Natural killer cell treated with Interleukin-12 subunit alpha and Interleukin-12 subunit beta and Interleukin-15 and Interleukin-18, amount 100 ng/mL, for 72 hours (primary cell): ENCODE measurements around the gene EDC3. TPM values are rescaled to one million over a fixed set of nuclear protein-coding genes. Genes with fewer than 3 reads are reported as not detected.
"Not testable (repeated sequence)": the region's sequence is repeated elsewhere in the genome, so short reads cannot be mapped to it uniquely, and the experiment has no call there.

ENCODE experiments used
- ATAC-seq, 2 donors: fragments of 150-1000 bp; cut with Tn5 transposase in 1 of 2; sonication (Bioruptor Pico), chemical (Tn5 transposase) in 1 of 2; 2 replicates each; pipeline ENCODE4 v1.10.0; 2021
- DNase-seq: peaks from one replicate; pipeline ENCODE4 v3.0.0; 2022; ENCODE audit warnings: low spot score
- H3K27ac Mint-ChIP-seq, 2 donors: 1 replicate in 1 of 2; 2 replicates in 1 of 2; pipeline ENCODE4 v1.8.0; 2022; ENCODE audit warnings: mixed read lengths in 2 of 2, mild to moderate bottlenecking in 1 of 2, moderate library complexity in 1 of 2
- H3K27me3 Mint-ChIP-seq, 2 donors: 1 replicate in 1 of 2; 2 replicates in 1 of 2; pipeline ENCODE4 v1.8.0; 2022; ENCODE audit warnings: mixed read lengths in 2 of 2
- H3K36me3 Mint-ChIP-seq: one replicate; pipeline ENCODE4 v1.8.0; 2022; ENCODE audit warnings: mixed read lengths
- H3K4me1 Mint-ChIP-seq, 2 donors: 1 replicate in 1 of 2; 2 replicates in 1 of 2; pipeline ENCODE4 v1.8.0; 2022; ENCODE audit warnings: low read depth in 2 of 2, mixed read lengths in 2 of 2, mild to moderate bottlenecking in 1 of 2
- H3K4me3 Mint-ChIP-seq: one replicate; pipeline ENCODE4 v1.8.0; 2022; ENCODE audit warnings: mixed read lengths
- H3K9me3 Mint-ChIP-seq: 2 replicates; pipeline ENCODE4 v1.8.0; 2022; ENCODE audit warnings: mixed read lengths
- total RNA-seq, 2 donors: library from RNA; stranded (reverse); gene quantifications; one replicate each; pipeline ENCODE4 v1.2.3, GENCODE V29; 2022

Gene EDC3
- total RNA-seq, 2 donors from 2014 or later: 69.4 to 73.0 TPM

DNA sequence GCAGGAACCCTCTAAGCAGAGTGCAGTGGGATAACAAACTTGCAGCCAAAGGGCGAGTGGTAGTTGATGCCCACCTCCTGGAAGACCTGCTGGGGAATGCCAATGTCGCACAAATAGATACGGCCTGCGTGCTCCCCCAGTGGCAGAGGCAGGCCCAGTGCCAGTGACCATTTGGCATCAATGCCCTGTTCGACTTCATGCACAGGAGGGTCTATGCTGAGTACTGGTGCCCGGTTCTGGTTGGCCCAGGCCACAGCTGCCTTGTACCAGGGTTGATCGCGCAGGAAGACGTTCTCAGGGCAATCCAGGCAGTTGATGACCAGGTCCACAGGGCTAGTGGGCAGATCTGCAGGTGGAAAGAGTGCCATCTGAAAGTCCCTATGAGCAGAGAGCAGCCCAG, 63.2 kb downstream of the EDC3 start:
- peaks cover 6% of the 10 kb centered on the region for H3K36me3 Mint-ChIP-seq
- no peaks in the 10 kb centered on the region for H3K9me3 Mint-ChIP-seq
- ATAC-seq (no peak), DNase-seq (peak; percentile 40)
- H3K4me3 Mint-ChIP-seq: no peak overlapping the region
- no peak overlapping the region for H3K27ac Mint-ChIP-seq
- peaks cover 6 to 23% of the 10 kb centered on the region in 2 donors for H3K4me1 Mint-ChIP-seq
- no peaks in the 10 kb centered on the region for H3K27me3 Mint-ChIP-seq

DNA sequence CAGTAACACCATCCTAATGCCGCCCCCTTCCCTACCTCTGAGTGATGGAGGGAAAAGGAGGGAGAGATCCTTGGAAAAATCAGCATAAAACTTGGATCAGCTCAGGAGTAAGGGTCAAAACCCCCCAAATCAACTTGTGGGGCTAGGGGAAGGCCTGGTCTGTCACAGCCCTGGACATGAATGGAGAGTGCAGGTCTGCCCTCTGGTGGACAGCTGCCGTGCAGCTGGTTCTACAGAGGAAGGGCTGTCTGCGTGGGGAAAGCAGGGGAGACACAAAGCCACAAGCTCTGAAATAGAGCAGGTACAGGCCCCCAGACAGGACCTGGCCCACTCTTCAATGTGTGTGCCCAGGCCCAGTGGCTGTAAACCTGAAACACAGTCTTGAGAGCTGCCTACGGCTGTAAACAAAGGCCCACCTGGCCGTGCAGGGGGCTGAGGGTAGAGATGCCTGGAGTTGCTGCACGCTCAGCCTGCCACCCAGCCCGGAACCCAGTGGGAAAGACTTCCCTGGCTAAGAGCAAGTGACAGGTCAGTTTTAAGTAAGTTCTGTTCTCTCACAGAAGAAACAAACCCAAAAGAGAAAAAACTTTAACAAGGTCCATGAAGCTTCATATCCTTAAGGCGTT, 63.8 kb downstream of the EDC3 start:
- no peaks in the 10 kb centered on the region for H3K27me3 Mint-ChIP-seq
- H3K27ac Mint-ChIP-seq: peak overlapping the region in 1 of 2 donors; percentile 28
- ATAC-seq: peak; percentile 65 to 66
- no peaks in the 10 kb centered on the region for H3K9me3 Mint-ChIP-seq
- H3K4me1 Mint-ChIP-seq: peaks cover 6 to 23% of the 10 kb centered on the region in 2 donors
- no peak overlapping the region for H3K4me3 Mint-ChIP-seq
- DNase-seq: peak; percentile 59
- H3K36me3 Mint-ChIP-seq: peaks cover 6% of the 10 kb centered on the region

DNA sequence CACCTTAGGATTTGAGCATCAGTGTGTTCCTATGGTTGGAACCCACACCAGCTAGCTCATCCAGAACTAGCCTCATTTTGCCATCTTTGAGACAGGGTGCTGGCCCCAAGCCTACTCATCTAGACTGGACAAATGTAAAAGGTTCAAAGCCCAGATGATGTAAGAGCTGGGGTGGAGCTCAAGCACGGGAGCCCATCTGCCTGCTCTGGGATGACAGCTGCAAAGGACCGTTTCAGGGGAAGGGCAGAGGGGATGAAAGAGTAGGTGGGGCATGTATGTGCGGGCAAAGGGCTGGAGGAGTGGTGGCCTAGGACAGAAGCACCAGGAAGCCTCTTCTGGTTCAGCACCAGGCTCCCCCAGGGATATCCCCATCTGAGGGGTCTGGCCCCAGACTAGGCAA, 64.4 kb downstream of the EDC3 start:
- H3K27me3 Mint-ChIP-seq: no peaks in the 10 kb centered on the region
- H3K27ac Mint-ChIP-seq: peak overlapping the region in 1 of 2 donors; percentile 28
- H3K36me3 Mint-ChIP-seq: peaks cover 6% of the 10 kb centered on the region

DNA sequence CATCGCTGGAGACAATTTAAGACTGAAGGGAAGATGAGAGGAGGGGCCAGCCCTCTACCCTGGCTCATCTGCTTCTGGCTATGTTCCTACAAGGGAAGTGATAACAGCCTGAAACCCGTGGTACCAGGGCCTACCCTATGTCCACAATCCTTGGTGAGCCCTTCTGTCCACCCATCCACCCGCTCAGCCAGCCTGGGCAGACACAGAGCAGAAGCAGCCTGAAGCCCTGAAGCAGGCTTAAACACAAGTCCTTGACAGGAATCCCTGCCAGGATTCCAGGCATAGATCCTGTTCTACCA, 64.8 kb downstream of the EDC3 start:
- no peaks in the 10 kb centered on the region for H3K9me3 Mint-ChIP-seq
- ATAC-seq (no peak), DNase-seq (no peak)
- H3K36me3 Mint-ChIP-seq: peaks cover 3% of the 10 kb centered on the region
- no peaks in the 10 kb centered on the region for H3K27me3 Mint-ChIP-seq
- H3K4me3 Mint-ChIP-seq: no peak overlapping the region
- peaks cover 4 to 17% of the 10 kb centered on the region in 2 donors for H3K4me1 Mint-ChIP-seq
- H3K27ac Mint-ChIP-seq: no peak overlapping the region

More for the DNA sequence above, 64.4 kb downstream of the EDC3 start:
- ATAC-seq (no peak), DNase-seq (peak; percentile 47)
- Mint-ChIP-seq H3K4me3 (no peak overlapping the region), H3K9me3 (no peaks in the 10 kb centered on the region), H3K4me1 (peaks cover 6 to 19% of the 10 kb centered on the region in 2 donors)

DNA sequence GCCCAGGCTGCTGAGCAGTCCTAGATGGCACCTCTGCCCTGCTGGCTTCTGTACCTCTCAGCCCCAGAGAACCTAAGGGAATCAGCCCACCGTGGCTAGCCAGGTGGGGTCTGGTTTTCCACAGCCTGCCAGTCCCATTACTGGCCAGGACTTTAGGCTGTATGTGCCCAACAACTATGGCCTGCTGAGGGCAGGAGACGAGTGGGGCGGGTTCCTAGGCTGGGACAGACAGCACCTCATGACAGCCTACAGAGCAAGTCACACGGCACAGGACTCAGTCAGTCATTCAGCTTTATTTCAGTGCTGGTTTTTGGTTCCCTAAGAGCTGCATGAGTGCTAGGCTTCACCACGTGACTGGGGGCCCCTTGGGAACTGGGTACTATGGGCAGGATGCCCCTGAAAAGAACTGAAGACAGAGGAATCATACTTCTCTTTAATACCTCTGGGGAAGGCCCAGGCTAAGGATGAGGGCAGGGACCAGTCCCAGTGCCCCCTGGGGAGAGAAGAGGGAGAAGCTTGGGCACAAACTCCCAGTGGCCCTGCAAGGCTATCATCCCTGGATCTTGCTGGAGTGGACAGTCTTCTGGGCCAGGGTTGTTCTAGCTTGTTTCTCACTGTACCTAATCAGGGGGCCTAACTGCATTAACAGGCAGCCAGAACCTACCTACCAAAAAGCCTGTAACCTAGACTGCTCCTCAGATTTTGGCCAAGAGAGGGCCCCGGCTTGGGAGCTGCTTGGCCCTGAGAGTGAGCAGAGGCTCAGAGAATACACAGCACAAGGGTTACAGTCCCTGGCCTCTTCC, 65.3 kb downstream of the EDC3 start:
- peaks cover 0 to 17% of the 10 kb centered on the region in 2 donors for H3K4me1 Mint-ChIP-seq
- no peak overlapping the region for H3K4me3 Mint-ChIP-seq
- no peaks in the 10 kb centered on the region for H3K27me3 Mint-ChIP-seq
- H3K27ac Mint-ChIP-seq: no peak overlapping the region
- peak; percentile 39 for DNase-seq
- no peak for ATAC-seq
- H3K36me3 Mint-ChIP-seq: no peaks in the 10 kb centered on the region
- H3K9me3 Mint-ChIP-seq: no peaks in the 10 kb centered on the region

DNA sequence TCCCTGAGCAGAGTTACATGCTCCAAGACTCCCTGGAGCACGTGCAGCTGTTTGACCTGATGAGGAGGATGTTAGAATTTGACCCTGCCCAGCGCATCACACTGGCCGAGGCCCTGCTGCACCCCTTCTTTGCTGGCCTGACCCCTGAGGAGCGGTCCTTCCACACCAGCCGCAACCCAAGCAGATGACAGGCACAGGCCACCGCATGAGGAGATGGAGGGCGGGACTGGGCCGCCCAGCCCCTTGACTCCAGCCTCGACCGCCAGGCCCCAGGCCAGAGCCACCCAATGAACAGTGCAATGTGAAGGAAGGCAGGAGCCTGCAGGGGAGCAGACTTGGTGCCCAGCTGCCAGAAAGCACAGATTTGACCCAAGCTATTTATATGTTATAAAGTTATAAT, 66.1 kb downstream of the EDC3 start:
- H3K27ac Mint-ChIP-seq, H3K4me3 Mint-ChIP-seq: not testable (repeated sequence)

DNA sequence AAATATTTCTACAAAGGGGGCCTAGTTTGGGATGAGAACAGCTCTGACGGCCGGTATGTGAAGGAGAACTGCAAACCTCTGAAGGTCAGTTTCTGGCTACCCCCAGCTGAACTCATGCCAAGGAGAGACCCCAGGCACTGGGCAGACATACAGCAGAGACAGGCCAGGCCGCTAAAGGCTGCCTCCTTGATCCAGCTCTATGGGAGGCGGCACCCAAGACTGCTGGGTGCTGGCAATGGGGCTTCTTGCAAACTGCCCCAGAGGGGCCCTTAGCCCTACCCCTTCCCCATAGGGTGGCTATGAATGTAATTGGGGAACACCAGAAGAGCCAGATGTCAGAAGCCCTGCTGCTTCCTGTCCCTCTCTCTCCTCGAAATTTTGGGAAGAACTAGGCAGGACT, 66.9 kb downstream of the EDC3 start:
- Mint-ChIP-seq H3K4me1 (peaks cover 0 to 13% of the 10 kb centered on the region in 2 donors), H3K27ac (peak overlapping the region in 1 of 2 donors; percentile 39), H3K4me3 (no peak overlapping the region), H3K9me3 (no peaks in the 10 kb centered on the region), H3K36me3 (no peaks in the 10 kb centered on the region), H3K27me3 (no peaks in the 10 kb centered on the region)
- no peak for ATAC-seq
- DNase-seq: no peak

More for the DNA sequence above, 66.1 kb downstream of the EDC3 start:
- not testable (repeated sequence) for H3K9me3 Mint-ChIP-seq, H3K36me3 Mint-ChIP-seq, DNase-seq, ATAC-seq, H3K27me3 Mint-ChIP-seq
- H3K4me1 Mint-ChIP-seq: peaks cover 0 to 16% of the 10 kb centered on the region in 2 donors

DNA sequence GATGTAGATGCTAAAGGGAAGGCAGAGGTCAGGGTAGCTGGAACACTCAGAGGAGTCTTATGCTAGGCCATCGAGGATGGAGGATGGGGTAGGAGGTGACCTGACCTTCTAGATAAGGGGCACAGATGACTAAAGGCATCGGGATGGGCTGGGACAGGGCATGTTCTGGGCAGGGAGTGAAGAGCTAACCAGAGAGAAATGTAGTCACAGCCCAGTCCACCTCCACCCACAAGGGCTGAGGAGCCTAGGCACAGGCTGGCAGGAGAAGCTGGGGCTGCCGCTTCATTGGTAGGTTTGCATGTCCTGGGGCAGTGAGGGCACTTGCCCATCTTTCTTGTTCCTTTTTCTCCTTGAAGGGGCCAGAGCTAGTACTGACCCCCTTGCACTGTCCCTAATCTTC, 67.6 kb downstream of the EDC3 start:
- H3K27me3 Mint-ChIP-seq: no peaks in the 10 kb centered on the region
- no peak overlapping the region for H3K4me3 Mint-ChIP-seq
- no peak for ATAC-seq
- peak overlapping the region in 1 of 2 donors; percentile 43 for H3K27ac Mint-ChIP-seq
- DNase-seq: no peak
- H3K36me3 Mint-ChIP-seq: no peaks in the 10 kb centered on the region
- no peaks in the 10 kb centered on the region for H3K9me3 Mint-ChIP-seq
- H3K4me1 Mint-ChIP-seq: peaks cover 0 to 15% of the 10 kb centered on the region in 2 donors

DNA sequence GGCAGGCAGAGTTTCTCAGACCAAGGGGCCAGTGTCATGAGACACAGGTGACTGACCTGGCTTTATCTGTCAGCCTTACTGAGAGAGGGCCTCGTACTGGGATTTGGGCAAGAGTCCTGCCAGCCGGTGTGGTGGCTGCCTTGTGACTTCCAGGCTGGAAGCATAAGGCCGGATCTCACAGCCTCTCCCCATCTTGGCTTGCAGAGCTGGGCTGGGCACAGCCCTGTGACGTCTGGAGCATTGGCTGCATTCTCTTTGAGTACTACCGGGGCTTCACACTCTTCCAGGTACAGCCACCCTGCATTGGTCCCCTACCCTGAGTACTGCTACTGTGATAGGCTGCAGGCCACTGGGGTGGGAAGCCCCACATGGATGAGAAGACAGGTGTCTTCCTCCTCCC, 68.1 kb downstream of the EDC3 start:
- H3K27me3 Mint-ChIP-seq: no peaks in the 10 kb centered on the region
- H3K9me3 Mint-ChIP-seq: no peaks in the 10 kb centered on the region
- no peak for DNase-seq
- peak overlapping the region in 1 of 2 donors; percentile 43 for H3K27ac Mint-ChIP-seq
- H3K4me1 Mint-ChIP-seq: peaks cover 0 to 15% of the 10 kb centered on the region in 2 donors
- no peak for ATAC-seq
- no peak overlapping the region for H3K4me3 Mint-ChIP-seq
- no peaks in the 10 kb centered on the region for H3K36me3 Mint-ChIP-seq

DNA sequence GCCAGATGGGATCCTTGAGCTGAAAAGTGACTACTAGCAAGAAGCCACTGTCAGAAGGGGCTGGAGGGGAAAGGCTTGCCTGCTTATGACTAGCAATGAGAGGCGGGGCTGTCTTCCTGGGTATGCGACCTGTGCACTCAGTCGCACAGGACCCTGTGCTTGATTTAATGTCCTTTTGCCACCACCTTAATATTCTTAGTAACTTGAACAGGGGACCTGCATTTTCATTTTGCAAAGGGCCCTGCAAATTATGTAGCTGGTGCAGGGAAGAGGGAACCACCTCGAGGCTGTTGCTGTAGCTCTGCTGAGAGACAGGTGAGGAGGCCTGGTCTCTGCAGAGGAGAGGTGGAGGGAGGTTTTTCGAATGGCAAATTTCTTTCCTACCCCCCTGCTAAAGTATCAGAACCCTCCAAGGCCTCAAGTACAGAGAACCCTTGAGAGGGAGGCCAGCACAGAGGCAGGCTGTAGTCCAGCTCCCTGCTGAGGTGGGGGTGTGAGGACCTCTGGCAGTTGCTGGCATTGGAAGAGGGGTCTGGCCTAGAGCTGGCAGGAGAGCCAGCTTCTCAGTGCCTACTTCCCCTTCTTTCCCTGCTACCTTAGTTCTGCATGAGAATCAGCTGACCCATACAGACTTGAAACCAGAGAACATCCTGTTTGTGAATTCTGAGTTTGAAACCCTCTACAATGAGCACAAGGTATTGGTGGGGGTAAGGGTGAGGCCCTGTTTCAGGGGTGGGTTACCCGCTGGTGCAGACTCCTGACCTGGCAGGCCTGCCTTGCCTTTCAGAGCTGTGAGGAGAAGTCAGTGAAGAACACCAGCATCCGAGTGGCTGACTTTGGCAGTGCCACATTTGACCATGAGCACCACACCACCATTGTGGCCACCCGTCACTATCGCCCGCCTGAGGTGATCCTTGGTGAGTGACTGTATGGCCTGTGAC, 68.8 kb downstream of the EDC3 start:
- H3K36me3 Mint-ChIP-seq: peaks cover under 1% of the 10 kb centered on the region
- no peak overlapping the region for H3K27ac Mint-ChIP-seq
- no peak for DNase-seq

DNA sequence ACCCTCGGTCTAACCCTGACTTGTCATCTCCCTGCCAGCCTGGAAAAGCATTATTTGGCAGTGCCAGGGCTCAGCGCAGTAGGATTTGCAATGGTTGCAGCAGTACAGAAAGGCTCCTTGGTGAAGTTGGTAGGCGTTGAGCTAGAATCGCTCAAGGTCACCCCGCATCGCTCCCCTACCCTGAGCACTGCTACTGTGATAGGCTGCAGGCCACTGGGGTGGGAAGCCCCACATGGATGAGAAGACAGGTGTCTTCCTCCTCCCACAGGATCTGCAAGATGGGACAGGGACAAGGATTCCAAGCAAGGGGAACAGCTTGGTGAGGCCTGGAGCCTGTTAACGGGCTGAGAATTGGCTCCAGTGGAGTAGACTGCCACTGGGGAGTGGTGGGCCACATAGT, 69.5 kb downstream of the EDC3 start:
- H3K4me1 Mint-ChIP-seq: peaks cover 8 to 14% of the 10 kb centered on the region in 2 donors
- H3K36me3 Mint-ChIP-seq: peaks cover 5% of the 10 kb centered on the region
- no peaks in the 10 kb centered on the region for H3K27me3 Mint-ChIP-seq
- DNase-seq (no peak), ATAC-seq (no peak)
- no peaks in the 10 kb centered on the region for H3K9me3 Mint-ChIP-seq
- no peak overlapping the region for H3K27ac Mint-ChIP-seq
- no peak overlapping the region for H3K4me3 Mint-ChIP-seq

More for the DNA sequence above, 68.8 kb downstream of the EDC3 start:
- peaks cover 2 to 14% of the 10 kb centered on the region in 2 donors for H3K4me1 Mint-ChIP-seq
- H3K9me3 Mint-ChIP-seq: no peaks in the 10 kb centered on the region
- H3K27me3 Mint-ChIP-seq: no peaks in the 10 kb centered on the region
- no peak overlapping the region for H3K4me3 Mint-ChIP-seq
- no peak for ATAC-seq

DNA sequence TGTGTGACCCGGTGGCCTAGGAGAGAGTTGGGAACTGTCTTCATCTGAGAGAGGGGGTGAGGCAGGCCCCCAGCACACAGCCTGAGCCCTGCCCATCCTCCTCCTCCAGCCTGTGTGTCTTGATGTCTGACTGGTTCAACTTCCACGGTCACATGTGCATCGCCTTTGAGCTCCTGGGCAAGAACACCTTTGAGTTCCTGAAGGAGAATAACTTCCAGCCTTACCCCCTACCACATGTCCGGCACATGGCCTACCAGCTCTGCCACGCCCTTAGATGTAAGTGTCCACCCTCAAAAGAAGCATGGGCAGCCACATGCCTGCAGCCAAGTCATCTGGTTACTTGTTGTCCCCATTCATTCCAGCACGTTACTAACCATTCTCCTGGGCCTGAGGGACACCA, 70.1 kb downstream of the EDC3 start:
- ATAC-seq (no peak), DNase-seq (no peak)
- no peaks in the 10 kb centered on the region for H3K9me3 Mint-ChIP-seq
- H3K27me3 Mint-ChIP-seq: no peaks in the 10 kb centered on the region
- peaks cover 11% of the 10 kb centered on the region for H3K36me3 Mint-ChIP-seq
- H3K27ac Mint-ChIP-seq: no peak overlapping the region
- peaks cover 14 to 20% of the 10 kb centered on the region in 2 donors for H3K4me1 Mint-ChIP-seq
- no peak overlapping the region for H3K4me3 Mint-ChIP-seq

DNA sequence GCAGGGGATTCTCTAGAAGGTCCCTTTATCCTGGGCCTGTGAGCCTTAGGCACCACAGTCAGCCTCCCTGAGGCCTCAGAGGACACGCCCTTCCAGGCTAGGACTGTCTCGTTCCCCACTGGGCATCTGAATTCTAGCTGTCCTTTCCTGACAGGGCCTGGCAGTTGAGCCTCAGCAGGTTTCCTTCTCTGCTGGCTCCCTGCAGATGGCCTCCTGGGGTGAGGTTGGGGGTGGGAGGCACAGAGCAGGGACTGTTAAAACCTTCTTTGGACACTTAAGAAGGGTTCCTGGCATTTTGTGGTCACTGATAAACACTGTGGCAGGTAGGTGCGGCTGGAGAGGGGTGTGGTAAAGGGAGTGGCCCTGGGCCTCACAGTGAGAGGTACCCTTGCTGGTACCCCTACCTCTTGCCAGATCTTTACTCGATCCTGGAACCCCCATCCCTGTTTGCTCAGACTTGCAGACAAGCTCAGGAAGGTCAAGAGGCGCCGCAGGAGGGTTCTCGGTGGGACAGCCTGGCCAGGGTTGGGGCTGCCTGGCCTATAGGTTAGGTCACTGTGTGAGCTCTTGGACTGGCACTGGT, 71.7 kb downstream of the EDC3 start:
- ATAC-seq (no peak), DNase-seq (no peak)
- H3K36me3 Mint-ChIP-seq: peaks cover 11% of the 10 kb centered on the region
- H3K4me1 Mint-ChIP-seq: peaks cover 23 to 33% of the 10 kb centered on the region in 2 donors
- H3K4me3 Mint-ChIP-seq: no peak overlapping the region
- no peaks in the 10 kb centered on the region for H3K9me3 Mint-ChIP-seq
- H3K27ac Mint-ChIP-seq: no peak overlapping the region
- H3K27me3 Mint-ChIP-seq: no peaks in the 10 kb centered on the region
